ENCODE results near the gene TRAPPC2B. TPM values are rescaled to one million over a fixed set of nuclear protein-coding genes. Genes with fewer than 3 reads are reported as not detected.

TRAPPC2B gene
- total and polyA plus RNA-seq, 2 of the 13 experiments (the other 11 are each of a cell fraction or from before 2014, with no cell fraction given), result 13.3 to 17.7 TPM

DNA sequence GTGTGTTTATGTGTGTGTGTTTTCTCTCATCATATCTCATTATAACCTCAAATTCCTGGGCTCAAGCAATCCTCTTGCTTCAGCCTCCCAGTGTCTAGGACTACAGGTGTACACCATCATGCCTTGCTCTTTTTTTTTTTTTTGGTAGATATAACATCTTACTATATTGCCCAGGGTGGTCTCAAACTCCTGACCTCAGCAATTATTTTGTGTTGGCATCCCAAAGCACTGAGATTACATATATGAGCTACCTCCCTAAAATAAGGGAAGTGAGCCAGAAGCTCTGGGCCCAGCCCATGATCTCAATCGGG is 43.5 kb upstream of the TRAPPC2B start:
- CTCF ChIA-PET (ENCODE audit: low intra/inter-chr PET ratio, low total read pairs), result no interaction called here
- ATAC-seq, result peak; percentile 19

More for the DNA sequence above, 43.5 kb upstream of the TRAPPC2B start:
- Histone ChIP-seq H3K27ac (ENCODE audit: extremely low read length, insufficient read depth, low read length) (peak overlapping the region; percentile 64), H3K4me2 (ENCODE audit: low read depth, low read length) (peak overlapping the region; percentile 79), H4K20me1 (ENCODE audit: insufficient read depth, low read length) (no peaks in the 10 kb centered on the region), H2AFZ (ENCODE audit: low read length) (no peak overlapping the region), H3K9me3 (ENCODE audit: low read length) (no peaks in the 10 kb centered on the region), H3K79me2 (ENCODE audit: insufficient read depth, low read length) (peaks cover 28% of the 10 kb centered on the region), H3K9ac (ENCODE audit: insufficient read depth, low read depth, low read length) (peak overlapping the region; percentile 93), H3K36me3 (replicated peaks in 1 of 2; ENCODE audit: control insufficient read depth in 1 of 2, insufficient read depth in 2 of 2, low read length in 2 of 2) (peaks cover 6 to 14% of the 10 kb centered on the region in 2 experiments; a peak in 4 of 5 replicates), H3K4me1 (ENCODE audit: insufficient read depth, low read length) (peaks cover 25% of the 10 kb centered on the region), H3K4me3 (replicated peaks in 1 of 3; ENCODE audit: insufficient read depth in 1 of 3, low read depth in 2 of 3, low read length in 3 of 3) (peak overlapping the region; percentile 84 to 91 (median 88)), H3K27me3 (ENCODE audit: control insufficient read depth in 1 of 2, insufficient read depth in 2 of 2, low read length in 2 of 2) (0 out of 5 replicates have a peak, but pooled peaks cover 0 to 4% of the 10 kb centered on the region in 2 experiments)
- BruUV-seq (replicated peaks), result TSS peak; percentile 100
- DNase-seq (ENCODE audit: low spot score), result no peak
- FAIRE-seq, result no peak
- 0% methylated on average over 1 of the region's 1 CpG for WGBS (ENCODE audit: low lambda C conversion rate)
- in situ Hi-C loops (cut with HindIII; ENCODE audit: extremely low pct_ligation_motif_present, low pct_unique_long_range_greater_than_20kb) (no loop called here), intact Hi-C loops (cut with micrococcal nuclease; ENCODE audit: unreplicated experiment) (loop anchor here (5.0 kb wide), 1 partner anchor 42 kb away; the partner anchor contains the start of genes TRAPPC2B and ZNF547)
- POLR2A ChIA-PET, result interaction anchor here (0.7 to 1.0 kb wide), 2 partner anchors 17 to 44 kb away, joined by 3 read pairs; partner anchors contain the start of genes TRAPPC2B and ZNF547
- TF ChIP-seq REPIN1 (CRISPR knock-in tag; IDR thresholded peaks at IDR 0.05; ENCODE audit: borderline replicate concordance, low read depth) (0 out of 2 replicates have a peak, but pooled peaks have one; percentile 58), TGIF2 (CRISPR knock-in tag; IDR thresholded peaks at IDR 0.05) (0 out of 2 replicates have a peak, but pooled peaks have one; percentile 11), PHF8 (CRISPR knock-in tag; IDR thresholded peaks at IDR 0.05) (no peak), MAFK (conservative IDR thresholded peaks at IDR 0.05 in 1 of 2, IDR thresholded peaks at IDR 0.05 in 1 of 2; ENCODE audit: low read length in 2 of 2) (peak; percentile 73 to 88), ZNF224 (CRISPR knock-in tag; IDR thresholded peaks at IDR 0.05) (0 out of 2 replicates have a peak, but pooled peaks have one; percentile 26), MAFF (IDR thresholded peaks at IDR 0.05; ENCODE audit: low read depth, low read length) (peak; percentile 70; the same call in 1 of the 2 replicates)
- TF ChIP-seq, protein P1, sequence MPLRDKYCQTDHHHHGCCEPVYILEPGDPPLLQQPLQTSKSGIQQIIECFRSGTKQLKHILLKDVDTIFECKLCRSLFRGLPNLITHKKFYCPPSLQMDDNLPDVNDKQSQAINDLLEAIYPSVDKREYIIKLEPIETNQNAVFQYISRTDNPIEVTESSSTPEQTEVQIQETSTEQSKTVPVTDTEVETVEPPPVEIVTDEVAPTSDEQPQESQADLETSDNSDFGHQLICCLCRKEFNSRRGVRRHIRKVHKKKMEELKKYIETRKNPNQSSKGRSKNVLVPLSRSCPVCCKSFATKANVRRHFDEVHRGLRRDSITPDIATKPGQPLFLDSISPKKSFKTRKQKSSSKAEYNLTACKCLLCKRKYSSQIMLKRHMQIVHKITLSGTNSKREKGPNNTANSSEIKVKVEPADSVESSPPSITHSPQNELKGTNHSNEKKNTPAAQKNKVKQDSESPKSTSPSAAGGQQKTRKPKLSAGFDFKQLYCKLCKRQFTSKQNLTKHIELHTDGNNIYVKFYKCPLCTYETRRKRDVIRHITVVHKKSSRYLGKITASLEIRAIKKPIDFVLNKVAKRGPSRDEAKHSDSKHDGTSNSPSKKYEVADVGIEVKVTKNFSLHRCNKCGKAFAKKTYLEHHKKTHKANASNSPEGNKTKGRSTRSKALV (CRISPR knock-in tag; IDR thresholded peaks at IDR 0.05), result no peak
- TF ChIP-seq, protein P2, sequence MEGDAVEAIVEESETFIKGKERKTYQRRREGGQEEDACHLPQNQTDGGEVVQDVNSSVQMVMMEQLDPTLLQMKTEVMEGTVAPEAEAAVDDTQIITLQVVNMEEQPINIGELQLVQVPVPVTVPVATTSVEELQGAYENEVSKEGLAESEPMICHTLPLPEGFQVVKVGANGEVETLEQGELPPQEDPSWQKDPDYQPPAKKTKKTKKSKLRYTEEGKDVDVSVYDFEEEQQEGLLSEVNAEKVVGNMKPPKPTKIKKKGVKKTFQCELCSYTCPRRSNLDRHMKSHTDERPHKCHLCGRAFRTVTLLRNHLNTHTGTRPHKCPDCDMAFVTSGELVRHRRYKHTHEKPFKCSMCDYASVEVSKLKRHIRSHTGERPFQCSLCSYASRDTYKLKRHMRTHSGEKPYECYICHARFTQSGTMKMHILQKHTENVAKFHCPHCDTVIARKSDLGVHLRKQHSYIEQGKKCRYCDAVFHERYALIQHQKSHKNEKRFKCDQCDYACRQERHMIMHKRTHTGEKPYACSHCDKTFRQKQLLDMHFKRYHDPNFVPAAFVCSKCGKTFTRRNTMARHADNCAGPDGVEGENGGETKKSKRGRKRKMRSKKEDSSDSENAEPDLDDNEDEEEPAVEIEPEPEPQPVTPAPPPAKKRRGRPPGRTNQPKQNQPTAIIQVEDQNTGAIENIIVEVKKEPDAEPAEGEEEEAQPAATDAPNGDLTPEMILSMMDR (CRISPR knock-in tag; IDR thresholded peaks at IDR 0.05), result no peak
